ENCODE data around the gene C15orf39. TPM values are rescaled to one million over a fixed set of nuclear protein-coding genes. Genes with fewer than 3 reads are reported as not detected.

The C15orf39 gene
- total RNA-seq, 1 experiment from 2014 or later = 45.6 TPM

DNA sequence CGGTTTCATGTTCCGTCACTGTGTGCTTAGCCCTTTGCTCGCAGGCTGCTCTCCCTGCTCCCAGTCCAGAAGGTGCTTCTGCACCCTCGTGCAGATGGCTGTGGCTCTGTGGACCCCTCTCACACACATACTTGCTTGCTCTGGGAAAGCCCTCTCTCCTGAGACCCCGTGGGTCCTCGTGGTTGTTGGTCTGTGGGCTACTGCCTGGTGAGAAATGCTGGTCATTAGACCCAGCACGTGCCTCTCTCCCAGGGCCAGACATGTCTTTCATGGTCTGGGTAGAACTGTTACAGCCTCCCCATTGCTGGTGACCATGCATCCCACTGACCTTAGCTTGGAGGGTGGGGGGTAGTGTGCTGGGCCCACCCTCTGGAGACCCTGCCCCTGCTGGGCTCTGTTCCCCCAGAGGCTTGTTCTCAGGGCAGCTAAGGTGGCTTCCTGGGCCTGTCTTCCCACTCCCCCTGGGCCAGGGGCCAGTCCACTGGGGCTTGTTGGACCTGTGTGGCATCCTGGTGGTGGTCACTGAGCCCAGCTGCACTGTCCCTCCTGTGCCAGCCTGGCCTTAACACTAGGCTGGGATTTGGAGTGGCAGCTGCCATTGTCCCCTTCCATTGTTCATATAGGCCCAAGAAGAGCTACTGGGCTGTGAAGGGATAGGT is 10.6 kb downstream of the C15orf39 start:
- Histone ChIP-seq H3K4me1 (ENCODE audit: insufficient read depth, low read length) (peaks cover 2% of the 10 kb centered on the region; the same call in 1 of the 2 replicates), H3K18ac (ENCODE audit: insufficient read length, low read depth, low read length) (no peak overlapping the region), H4K8ac (replicated peaks; ENCODE audit: insufficient read length, low read depth, low read length) (no peak overlapping the region), H3K79me2 (ENCODE audit: insufficient read depth, low read length) (peaks cover 2% of the 10 kb centered on the region; the same call in 1 of the 2 replicates), H2BK15ac (ENCODE audit: low read depth, low read length) (no peak overlapping the region), H3K23ac (ENCODE audit: insufficient read length, low read depth, low read length) (no peak overlapping the region), H2AK5ac (ENCODE audit: insufficient read length, low read length) (no peak overlapping the region), H3K27ac (ENCODE audit: insufficient read length, low read depth, low read length) (no peak overlapping the region), H2BK12ac (ENCODE audit: insufficient read length, low read depth, low read length) (no peak overlapping the region), H2BK5ac (ENCODE audit: insufficient read length, low read length) (no peak overlapping the region), H3T11ph (ENCODE audit: low read length) (no peak overlapping the region), H3K56ac (ENCODE audit: insufficient read length, low read depth, low read length) (no peak overlapping the region), H2BK20ac (ENCODE audit: low read depth, low read length, poor library complexity, severe bottlenecking) (no peak overlapping the region), H3K4me2 (ENCODE audit: insufficient read depth, insufficient read length, low read length) (no peak overlapping the region), H3K79me1 (ENCODE audit: insufficient read depth, low read depth, low read length, poor library complexity, severe bottlenecking) (no peaks in the 10 kb centered on the region), H3K9ac (ENCODE audit: extremely low read depth, insufficient read length, low read length) (no peak overlapping the region), H3K4ac (ENCODE audit: low read depth, low read length) (no peak overlapping the region), H4K20me1 (ENCODE audit: control insufficient read depth, insufficient read depth, insufficient read length) (no peaks in the 10 kb centered on the region), H2AFZ (ENCODE audit: low read length) (no peak overlapping the region), H2BK120ac (ENCODE audit: low read depth, low read length, poor library complexity, severe bottlenecking) (no peak overlapping the region), H3K27me3 (ENCODE audit: insufficient read depth, low read length) (no peaks in the 10 kb centered on the region), H3K14ac (ENCODE audit: insufficient read depth, low read length) (no peak overlapping the region), H4K91ac (ENCODE audit: insufficient read length, low read depth, low read length) (no peak overlapping the region), H4K5ac (ENCODE audit: insufficient read length, low read depth, low read length) (no peak overlapping the region), H3K9me3 (ENCODE audit: control insufficient read depth, low read depth, low read length) (no peaks in the 10 kb centered on the region), H3K23me2 (ENCODE audit: insufficient read length, low read depth, low read length, poor library complexity, severe bottlenecking) (no peaks in the 10 kb centered on the region)
- DNase-seq = no peak
- H3K4me1 Mint-ChIP-seq = peaks cover 13 to 14% of the 10 kb centered on the region in 2 experiments
- no peak overlapping the region for H3K4me3 Mint-ChIP-seq
- no CpG with 5 or more reads among the region's 7 CpGs for WGBS (ENCODE audit: extremely low coverage, insufficient read length, low lambda C conversion rate)
- peak overlapping the region in 1 of 3 experiments; percentile 27; a peak in 1 of 7 replicates for H3K27ac Mint-ChIP-seq
- H3K27me3 Mint-ChIP-seq (ENCODE audit: low read depth) = peaks cover 3% of the 10 kb centered on the region
- H3K9me3 Mint-ChIP-seq = no peaks in the 10 kb centered on the region
- TF ChIP-seq, protein P1, sequence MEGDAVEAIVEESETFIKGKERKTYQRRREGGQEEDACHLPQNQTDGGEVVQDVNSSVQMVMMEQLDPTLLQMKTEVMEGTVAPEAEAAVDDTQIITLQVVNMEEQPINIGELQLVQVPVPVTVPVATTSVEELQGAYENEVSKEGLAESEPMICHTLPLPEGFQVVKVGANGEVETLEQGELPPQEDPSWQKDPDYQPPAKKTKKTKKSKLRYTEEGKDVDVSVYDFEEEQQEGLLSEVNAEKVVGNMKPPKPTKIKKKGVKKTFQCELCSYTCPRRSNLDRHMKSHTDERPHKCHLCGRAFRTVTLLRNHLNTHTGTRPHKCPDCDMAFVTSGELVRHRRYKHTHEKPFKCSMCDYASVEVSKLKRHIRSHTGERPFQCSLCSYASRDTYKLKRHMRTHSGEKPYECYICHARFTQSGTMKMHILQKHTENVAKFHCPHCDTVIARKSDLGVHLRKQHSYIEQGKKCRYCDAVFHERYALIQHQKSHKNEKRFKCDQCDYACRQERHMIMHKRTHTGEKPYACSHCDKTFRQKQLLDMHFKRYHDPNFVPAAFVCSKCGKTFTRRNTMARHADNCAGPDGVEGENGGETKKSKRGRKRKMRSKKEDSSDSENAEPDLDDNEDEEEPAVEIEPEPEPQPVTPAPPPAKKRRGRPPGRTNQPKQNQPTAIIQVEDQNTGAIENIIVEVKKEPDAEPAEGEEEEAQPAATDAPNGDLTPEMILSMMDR (conservative IDR thresholded peaks at IDR 0.05) = no peak
- peaks cover 25 to 53% (median 50%) of the 10 kb centered on the region in 3 experiments for H3K36me3 Mint-ChIP-seq (ENCODE audit: insufficient read depth in 1 of 3, low read depth in 3 of 3)
